GM21619 (cell line): ENCODE measurements around the gene EYS.
"Not testable (repeated sequence)": the region's sequence is repeated elsewhere in the genome, so short reads cannot be mapped to it uniquely, and the experiment has no call there.

Experiments
- ATAC-seq: cut with Tn5 transposase; IDR thresholded peaks from one replicate; pipeline ENCODE4 v1.9.1; 2021; ENCODE audit not compliant: unreplicated experiment

Gene EYS

GRCh38 chr6:63882208-63882607 is 1824.8 kb downstream of the EYS start:
- no peak for ATAC-seq

GRCh38 chr6:63881791-63882190 is 1825.2 kb downstream of the EYS start:
- ATAC-seq: no peak

GRCh38 chr6:63872233-63872632 is 1834.8 kb downstream of the EYS start:
- ATAC-seq: no peak

GRCh38 chr6:63868351-63868750 is 1838.7 kb downstream of the EYS start:
- no peak for ATAC-seq

GRCh38 chr6:63864671-63865318 is 1842.2 kb downstream of the EYS start:
- ATAC-seq: no peak

- ATAC-seq: no peak
Measured at GRCh38 chr6:63864061-63864460, 1843.0 kb downstream of the EYS start.

- ATAC-seq: no peak
Measured at GRCh38 chr6:63862486-63863198, 1844.4 kb downstream of the EYS start.

- ATAC-seq: no peak
Measured at GRCh38 chr6:63859528-63859927, 1847.5 kb downstream of the EYS start.

GRCh38 chr6:63858691-63859090 is 1848.3 kb downstream of the EYS start:
- no peak for ATAC-seq

- ATAC-seq: no peak
Measured at GRCh38 chr6:63856271-63856670, 1850.8 kb downstream of the EYS start.

- no peak for ATAC-seq
Measured at GRCh38 chr6:63844287-63844686, 1862.7 kb downstream of the EYS start.

GRCh38 chr6:63839485-63839884 is 1867.5 kb downstream of the EYS start:
- ATAC-seq: no peak

- not testable (repeated sequence) for ATAC-seq
Measured at GRCh38 chr6:63828678-63829077, 1878.3 kb downstream of the EYS start.

GRCh38 chr6:63824722-63825121 is 1882.3 kb downstream of the EYS start:
- ATAC-seq: no peak

- ATAC-seq: no peak
Measured at GRCh38 chr6:63821442-63821841, 1885.6 kb downstream of the EYS start.

GRCh38 chr6:63819831-63820230 is 1887.2 kb downstream of the EYS start:
- ATAC-seq: no peak

- no peak for ATAC-seq
Measured at GRCh38 chr6:63817492-63818050, 1889.5 kb downstream of the EYS start.

GRCh38 chr6:63816982-63817436 is 1890.0 kb downstream of the EYS start:
- peak; percentile 46 for ATAC-seq

GRCh38 chr6:63816401-63816981 is 1890.5 kb downstream of the EYS start:
- no peak for ATAC-seq

GRCh38 chr6:63814459-63814858 is 1892.6 kb downstream of the EYS start:
- no peak for ATAC-seq

- no peak for ATAC-seq
Measured at GRCh38 chr6:63813566-63814120, 1893.4 kb downstream of the EYS start.

GRCh38 chr6:63808576-63808975 is 1898.5 kb downstream of the EYS start:
- no peak for ATAC-seq
